H1 (cell line): ENCODE data around the gene CABP1. TPM values are rescaled to one million over a fixed set of nuclear protein-coding genes. Genes with fewer than 3 reads are reported as not detected.

Experiments used
- CTCF ChIA-PET: fragments of 300-600 bp; sonication (Branson Sonifier 250); formaldehyde crosslinking; loops from one replicate; lab custom pipeline; 2021; ENCODE audit not compliant: partially characterized antibody; lab: Charles Lee
- POLR2A ChIA-PET: fragments of 300-600 bp; sonication (Branson Sonifier 250); formaldehyde crosslinking; loops from one replicate; lab custom pipeline; 2021; ENCODE audit warnings: inconsistent platforms; ENCODE audit not compliant: partially characterized antibody; lab: Charles Lee
- DNase-seq, 2 experiments: peaks; one replicate each; pipeline versions ENCODE4 v3.0.0 to v3.0.0-alpha.2; 2010 to 2022; ENCODE audit warnings: low spot score in 2 of 2, low read depth in 1 of 2, mixed read lengths in 1 of 2
- FAIRE-seq: peaks from 2 replicates; lab custom pipeline; 2011; peaks lifted over from hg19 to GRCh38; lab: Jason Lieb, UNC
- H2AFZ ChIP-seq: 2 replicates; pipeline ENCODE4 v1.8.1; 2012; ENCODE audit warnings: low read length, inconsistent platforms
- H2AK5ac ChIP-seq: 2 replicates; pipeline ENCODE4 v1.6.1; 2013; ENCODE audit warnings: low read depth, low read length
- H2BK120ac ChIP-seq: replicated peaks from 2 replicates; pipeline ENCODE3; 2013; ENCODE audit warnings: low read depth, low read length, inconsistent platforms
- H2BK12ac ChIP-seq: 2 replicates; pipeline ENCODE4 v1.6.1; 2013; ENCODE audit warnings: low read depth, low read length
- H2BK15ac ChIP-seq: 2 replicates; pipeline ENCODE4 v1.6.1; 2013; ENCODE audit warnings: low read length
- H2BK20ac ChIP-seq: 2 replicates; pipeline ENCODE4 v1.6.1; 2013; ENCODE audit warnings: low read length
- H2BK5ac ChIP-seq: 2 replicates; pipeline ENCODE4 v1.6.1; 2013; ENCODE audit warnings: low read depth, low read length
- H3K14ac ChIP-seq: 2 replicates; pipeline ENCODE4 v1.6.1; 2013; ENCODE audit warnings: inconsistent platforms; ENCODE audit not compliant: insufficient read length
- H3K18ac ChIP-seq: 2 replicates; pipeline ENCODE4 v1.6.1; 2013; ENCODE audit warnings: low read length; ENCODE audit errors: extremely low read depth
- H3K23ac ChIP-seq: 2 replicates; pipeline ENCODE4 v1.6.1; 2013; ENCODE audit warnings: inconsistent platforms; ENCODE audit not compliant: insufficient read length
- H3K23me2 ChIP-seq: 2 replicates; pipeline ENCODE4 v1.6.1; 2013; ENCODE audit warnings: low read depth, low read length
- H3K27ac ChIP-seq: 2 replicates; pipeline ENCODE4 v1.6.1; 2011; ENCODE audit warnings: low read depth, low read length, inconsistent platforms
- H3K27me3 ChIP-seq, 4 experiments: replicated peaks in 1 of 4; 1 replicate in 1 of 4; 2 replicates in 3 of 4; pipeline versions ENCODE4 v1.6.1 to v1.8.1; 2011 to 2013; ENCODE audit warnings: low read length in 3 of 4, mild to moderate bottlenecking in 3 of 4, inconsistent platforms in 2 of 4, mixed read lengths in 2 of 4, moderate library complexity in 1 of 4; ENCODE audit not compliant: control insufficient read depth in 3 of 4, insufficient read depth in 3 of 4; ENCODE audit errors: extremely low read depth in 1 of 4
- H3K36me3 ChIP-seq, 4 experiments: 2 replicates each; pipeline versions ENCODE4 v1.6.1 to v1.8.1; 2011 to 2013; ENCODE audit warnings: mild to moderate bottlenecking in 4 of 4, low read length in 3 of 4, moderate library complexity in 2 of 4, control low read depth in 1 of 4, inconsistent platforms in 1 of 4; ENCODE audit not compliant: insufficient read depth in 4 of 4, control insufficient read depth in 2 of 4
- H3K4ac ChIP-seq: replicated peaks from 2 replicates; pipeline ENCODE3; 2013; ENCODE audit warnings: low read length, low read depth, mixed read lengths, inconsistent platforms; ENCODE audit not compliant: insufficient read length
- H3K4me1 ChIP-seq, 4 experiments: replicated peaks in 1 of 4; 1 replicate in 1 of 4; 2 replicates in 3 of 4; pipeline versions ENCODE4 v1.6.1 to v1.8.1; 2011 to 2013; ENCODE audit warnings: low read length in 3 of 4, inconsistent platforms in 2 of 4, mixed read lengths in 1 of 4; ENCODE audit not compliant: insufficient read depth in 4 of 4, control insufficient read depth in 3 of 4
- H3K4me2 ChIP-seq, 2 experiments: 2 replicates each; pipeline versions ENCODE4 v1.6.1 to v1.8.1; 2011 to 2013; ENCODE audit warnings: low read depth in 2 of 2, low read length in 2 of 2, control low read depth in 1 of 2, inconsistent platforms in 1 of 2, mild to moderate bottlenecking in 1 of 2; ENCODE audit not compliant: insufficient read depth in 1 of 2
- H3K4me3 ChIP-seq, 4 experiments: fragments of 200-600, 300-600 bp in 1 of 4; sonication (generic), shearing (Covaris generic), sonication (Bioruptor Twin) in 1 of 4; 2 replicates each; pipeline versions ENCODE4 v1.5.1 to v1.8.1; 2011 to 2016; ENCODE audit warnings: low read length in 4 of 4, low read depth in 3 of 4, control low read depth in 2 of 4, inconsistent platforms in 2 of 4, mild to moderate bottlenecking in 2 of 4, mixed read lengths in 1 of 4, moderate library complexity in 1 of 4; ENCODE audit not compliant: insufficient read depth in 2 of 4; ENCODE audit errors: extremely low read depth in 1 of 4
- H3K56ac ChIP-seq: replicated peaks from 2 replicates; pipeline ENCODE3; 2013; ENCODE audit warnings: low read depth, mild to moderate bottlenecking, mixed read lengths, low read length, inconsistent platforms; ENCODE audit not compliant: insufficient read length
- H3K79me1 ChIP-seq: 2 replicates; pipeline ENCODE4 v1.6.1; 2013; ENCODE audit warnings: low read depth, low read length, control low read depth
- H3K79me2 ChIP-seq, 2 experiments: 2 replicates each; pipeline versions ENCODE4 v1.6.1 to v1.8.1; 2012 to 2013; ENCODE audit warnings: low read length in 2 of 2, mild to moderate bottlenecking in 2 of 2, inconsistent platforms in 1 of 2; ENCODE audit not compliant: insufficient read depth in 2 of 2, control insufficient read depth in 1 of 2
- H3K9ac ChIP-seq, 4 experiments: replicated peaks in 1 of 4; 1 replicate in 1 of 4; 2 replicates in 3 of 4; pipeline versions ENCODE4 v1.6.1 to v1.8.1; 2011 to 2013; ENCODE audit warnings: low read depth in 3 of 4, low read length in 3 of 4, control low read depth in 2 of 4, mild to moderate bottlenecking in 2 of 4, moderate library complexity in 2 of 4, inconsistent platforms in 1 of 4; ENCODE audit errors: extremely low read depth in 1 of 4
- H3K9me3 ChIP-seq, 2 experiments: 2 replicates each; pipeline versions ENCODE4 v1.6.1 to v1.8.1; 2012 to 2013; ENCODE audit warnings: mild to moderate bottlenecking in 2 of 2, moderate library complexity in 2 of 2, control low read depth in 1 of 2, inconsistent platforms in 1 of 2, low read depth in 1 of 2, low read length in 1 of 2, mixed read lengths in 1 of 2; ENCODE audit not compliant: insufficient read depth in 2 of 2
- H4K20me1 ChIP-seq, 2 experiments: replicated peaks in 1 of 2; 2 replicates each; pipeline versions ENCODE3 to v1.8.1; 2011 to 2013; ENCODE audit warnings: inconsistent platforms in 2 of 2, low read length in 2 of 2, mild to moderate bottlenecking in 1 of 2; ENCODE audit not compliant: insufficient read depth in 2 of 2, control insufficient read depth in 1 of 2
- H4K5ac ChIP-seq: 2 replicates; pipeline ENCODE4 v1.6.1; 2013; ENCODE audit warnings: low read length, low read depth, mixed read lengths, inconsistent platforms; ENCODE audit not compliant: insufficient read length
- H4K8ac ChIP-seq: 2 replicates; pipeline ENCODE4 v1.8.0; 2013; ENCODE audit warnings: mild to moderate bottlenecking, moderate library complexity, low read length, inconsistent platforms; ENCODE audit not compliant: insufficient read depth; ENCODE audit errors: extremely low read depth
- H4K91ac ChIP-seq: replicated peaks from 2 replicates; pipeline ENCODE3; 2013; ENCODE audit warnings: low read length, mixed read lengths, inconsistent platforms; ENCODE audit not compliant: insufficient read length
- CTCF ChIP-seq, 3 experiments: IDR thresholded peaks; 1 replicate in 2 of 3; 2 replicates in 1 of 3; pipeline versions ENCODE4 v1.5.1 to v1.6.1; 2011; ENCODE audit warnings: low read length in 3 of 3, mild to moderate bottlenecking in 3 of 3, inconsistent platforms in 2 of 3, low read depth in 1 of 3, moderate library complexity in 1 of 3; ENCODE audit not compliant: insufficient read depth in 1 of 3; ENCODE audit errors: control extremely low read depth in 1 of 3
- EP300 ChIP-seq, 2 experiments: IDR thresholded peaks; 1 replicate in 1 of 2; 2 replicates in 1 of 2; pipeline ENCODE4 v1.6.1; 2011 to 2012; ENCODE audit warnings: low read depth in 2 of 2, low read length in 2 of 2, mild to moderate bottlenecking in 2 of 2, borderline replicate concordance in 1 of 2, inconsistent platforms in 1 of 2, moderate library complexity in 1 of 2
- EZH2 ChIP-seq: fragments of 200-600 bp; sonication (generic); IDR thresholded peaks from 2 replicates; pipeline ENCODE4 v1.7.1; 2012; ENCODE audit warnings: low read depth, mild to moderate bottlenecking, moderate library complexity, low read length, inconsistent platforms; ENCODE audit not compliant: severe bottlenecking
- JUND ChIP-seq: IDR thresholded peaks from 2 replicates; pipeline ENCODE4 v1.6.1; 2011; ENCODE audit warnings: mild to moderate bottlenecking, improper control_type of control experiment, low read length
- NRF1 ChIP-seq: IDR thresholded peaks from 2 replicates; pipeline ENCODE4 v1.6.1; 2011; ENCODE audit warnings: mild to moderate bottlenecking, low read depth, low read length, improper control_type of control experiment
- RAD21 ChIP-seq, 2 experiments: IDR thresholded peaks in 1 of 2; conservative IDR thresholded peaks in 1 of 2; 2 replicates each; pipeline ENCODE4 v1.6.1; 2011; ENCODE audit warnings: low read depth in 2 of 2, low read length in 2 of 2, improper control_type of control experiment in 1 of 2, inconsistent platforms in 1 of 2, mild to moderate bottlenecking in 1 of 2, moderate library complexity in 1 of 2
- WGBS, 2 experiments: shearing (Covaris generic) in 1 of 2; methylation state at CpG; one replicate each; pipeline versions ENCODE4 v1.1.6 to v1.1.7; 2013 to 2015; ENCODE audit warnings: low lambda C conversion rate in 2 of 2, mixed read lengths in 2 of 2, inconsistent platforms in 1 of 2, low coverage in 1 of 2, missing lambda C conversion rate in 1 of 2; ENCODE audit not compliant: insufficient replicate concordance in 2 of 2, insufficient coverage in 1 of 2, insufficient read length in 1 of 2; ENCODE audit errors: extremely low coverage in 1 of 2, missing lambda C conversion rate in 1 of 2; 5-methylcytosine and 5-hydroxymethylcytosine counted together
- polyA plus RNA-seq, 7 experiments: library from polyadenylated mRNA; depleted of rRNA in 3 of 7; stranded (reverse) in 5 of 7; unstranded in 2 of 7; fragments of >200 nt in 5 of 7; fragments of 200-250 nt in 2 of 7; gene quantifications; 1 replicate in 5 of 7; 2 replicates in 1 of 7; 4 replicates in 1 of 7; pipeline versions ENCODE4 v1.2.1 to v1.2.3, GENCODE V29; 2011 to 2013; ENCODE audit warnings: missing spikeins in 2 of 7, mixed read lengths in 2 of 7
- total RNA-seq: library from RNA; stranded (reverse); fragmentation: NEBNext Ultra II Directional; extraction: Animal tissue kit (Norgen Biotek cat#: 25700); gene quantifications from 2 replicates; pipeline ENCODE4 v1.2.1, GENCODE V29; 2021

CABP1 gene
- total and polyA plus RNA-seq, 2 of the 8 experiments (the other 6 are each of a cell fraction or from before 2014, with no cell fraction given), result 3.9 to 7.4 TPM

GRCh38 chr12:120713861-120714482, 73.5 kb downstream of the CABP1 start:
- Histone ChIP-seq H4K8ac (no peak overlapping the region), H4K20me1 (peaks cover 2 to 6% of the 10 kb centered on the region in 2 experiments), H2BK20ac (no peak overlapping the region), H3K27me3 (no peaks in the 10 kb centered on the region), H2BK15ac (no peak overlapping the region), H2AK5ac (no peak overlapping the region), H3K9ac (no peak overlapping the region), H3K9me3 (no peaks in the 10 kb centered on the region), H2BK120ac (no peak overlapping the region), H2BK12ac (no peak overlapping the region), H3K4ac (no peak overlapping the region), H2AFZ (no peak overlapping the region), H3K23me2 (peaks cover 5% of the 10 kb centered on the region; the same call in 1 of the 2 replicates), H3K18ac (no peak overlapping the region), H3K79me1 (peaks cover 13% of the 10 kb centered on the region), H4K91ac (no peak overlapping the region), H3K56ac (no peak overlapping the region), H3K27ac (no peak overlapping the region), H3K36me3 (peaks cover 19 to 53% (median 40%) of the 10 kb centered on the region in 4 experiments), H3K79me2 (peaks cover 0 to 28% of the 10 kb centered on the region in 2 experiments; a peak in 2 of 4 replicates), H3K23ac (no peak overlapping the region), H3K14ac (no peak overlapping the region), H3K4me2 (no peak overlapping the region), H3K4me1 (peaks cover 5 to 13% (median 9%) of the 10 kb centered on the region in 4 experiments; a peak in 6 of 7 replicates), H2BK5ac (no peak overlapping the region), H4K5ac (no peak overlapping the region), H3K4me3 (no peak overlapping the region)
- ChIA-PET POLR2A (no interaction called here), CTCF (interaction anchor here (0.6 to 2.4 kb wide), 9 partner anchors 11 to 472 kb away, joined by 3 to 20 read pairs (median 5); partner anchors contain the start of gene POP5)
- FAIRE-seq, result peak; percentile 87
- 46% methylated on average over 4 of the region's 4 CpGs; no CpG with 5 or more reads in 1 of the 2 experiments for WGBS, 2 experiments
- peak in 1 of 2 experiments; percentile 75 for DNase-seq
- TF ChIP-seq CTCF (IDR thresholded peaks at IDR 0.05; ENCODE audit: control extremely low read depth in 1 of 3, insufficient read depth in 1 of 3, low read depth in 1 of 3, low read length in 3 of 3) (peak; percentile 43 to 90 (median 85)), EZH2 (no peak), NRF1 (no peak), EP300 (IDR thresholded peaks at IDR 0.05; ENCODE audit: borderline replicate concordance in 1 of 2, low read depth in 2 of 2, low read length in 2 of 2) (no peak), RAD21 (IDR thresholded peaks at IDR 0.05 in 1 of 2, conservative IDR thresholded peaks at IDR 0.05 in 1 of 2; ENCODE audit: low read depth in 2 of 2, low read length in 2 of 2) (peak; percentile 85 to 94), JUND (0 out of 2 replicates have a peak, but pooled peaks have one; percentile 29)
